Measurements from ENCODE around the gene DYTN. TPM values are rescaled to one million over a fixed set of nuclear protein-coding genes. Genes with fewer than 3 reads are reported as not detected.

DYTN gene, protein sequence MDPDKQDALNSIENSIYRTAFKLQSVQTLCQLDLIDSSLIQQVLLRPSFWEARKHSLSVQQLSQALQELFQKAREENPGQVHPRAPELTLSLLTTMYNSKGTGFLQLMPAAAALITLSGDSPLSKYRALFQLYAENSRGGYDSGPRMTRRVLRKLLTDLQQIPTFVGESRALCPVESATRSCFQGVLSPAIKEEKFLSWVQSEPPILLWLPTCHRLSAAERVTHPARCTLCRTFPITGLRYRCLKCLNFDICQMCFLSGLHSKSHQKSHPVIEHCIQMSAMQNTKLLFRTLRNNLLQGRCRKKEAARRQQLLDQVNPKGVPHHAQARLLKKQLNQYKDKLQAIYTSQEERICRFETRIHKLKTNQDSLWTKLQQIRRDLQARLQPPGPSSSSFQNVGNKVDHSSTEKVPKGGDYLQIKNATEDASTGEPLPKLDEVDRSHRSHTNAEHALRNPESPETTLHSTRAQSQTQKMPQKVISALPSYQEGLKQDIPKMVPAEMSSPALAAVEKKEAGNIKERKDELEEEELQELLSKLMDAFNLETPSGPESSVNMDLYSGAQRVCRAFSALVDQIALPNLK
- total RNA-seq (not detected), polyA plus RNA-seq (not detected)
- long read RNA-seq, donor 1 = 0 reads
- long read RNA-seq, donor 2 = 0 reads
- long read RNA-seq, donor 3 = 0 reads
- long read RNA-seq, donor 4 = 0 reads
- long read RNA-seq, donor 5 = 0 reads
- long read RNA-seq, donor 6 = 0 reads
- long read RNA-seq, donor 7, partial matches to known transcripts = 28 of 42 reads
- long read RNA-seq, donor 7, other reads (novel, unspliced or antisense) = 14 of 42 reads
- long read RNA-seq, donor 8 = 0 reads
- long read RNA-seq, donor 9 = 0 reads
- long read RNA-seq, donor 10 = 0 reads

DNA sequence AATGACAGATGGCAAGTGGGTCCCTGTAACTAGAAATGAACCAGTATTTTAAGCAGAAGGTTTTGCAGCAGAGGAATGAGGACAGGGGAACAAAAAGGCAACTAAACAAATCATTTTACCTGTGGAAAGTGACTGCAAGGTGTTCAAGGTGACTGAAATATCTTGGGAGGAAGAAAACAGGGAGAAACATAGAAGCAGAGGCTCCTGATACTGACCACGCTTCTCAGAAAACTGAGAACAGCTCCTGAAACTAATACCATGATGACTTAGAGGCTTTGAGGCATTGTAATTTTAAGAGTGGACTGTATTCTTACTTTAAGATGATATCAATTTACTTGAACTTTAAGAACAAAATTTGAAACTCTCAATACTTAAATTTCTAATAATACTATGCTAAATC is at the start of gene DYTN:
DYTN (minus strand) TSS at position 101 of the 400 bp plus-strand sequence. CDS start 117 bp downstream, outside the sequence.
- no peak for DNase-seq (ENCODE audit: low read depth in 6 of 9, low spot score in 9 of 9)
- no peaks in the 10 kb centered on the region for H3K9me3 ChIP-seq (ENCODE audit: control insufficient read depth in 2 of 2, insufficient read depth in 1 of 2, low read length in 1 of 2)

GRCh38 chr2:206766057-206766930 is 48.1 kb upstream of the DYTN start:
- Histone ChIP-seq H3K9me3 (ENCODE audit: control insufficient read depth in 2 of 2, insufficient read depth in 1 of 2, low read length in 1 of 2) (no peaks in the 10 kb centered on the region), H3K27me3 (ENCODE audit: control insufficient read depth in 2 of 2, insufficient read depth in 1 of 2, low read length in 1 of 2) (peaks cover 0 to 9% of the 10 kb centered on the region in 2 donors), H3K4me1 (ENCODE audit: control insufficient read depth in 2 of 2, insufficient read depth in 2 of 2, low read length in 2 of 2) (peaks cover 5 to 7% of the 10 kb centered on the region in 2 donors), H3K27ac (ENCODE audit: low read depth in 1 of 2, low read length in 1 of 2) (no peak overlapping the region), H3K36me3 (ENCODE audit: control insufficient read depth in 2 of 2, insufficient read depth in 2 of 2, low read length in 1 of 2) (peaks cover 0 to 10% of the 10 kb centered on the region in 2 donors), H3K4me3 (ENCODE audit: low read length in 2 of 2) (peak overlapping the region; percentile 69 to 79)
- no peak for DNase-seq (ENCODE audit: low read depth in 6 of 9, low spot score in 9 of 9)
- 45% methylated on average over 12 of the region's 12 CpGs for WGBS

More for the DNA sequence above, at the start of gene DYTN:
- 90% methylated on average over 1 of the region's 1 CpG for WGBS
- Histone ChIP-seq H3K36me3 (ENCODE audit: control insufficient read depth in 2 of 2, insufficient read depth in 2 of 2, low read length in 1 of 2) (no peaks in the 10 kb centered on the region), H3K27ac (ENCODE audit: low read depth in 1 of 2, low read length in 1 of 2) (no peak within 1 kb of the TSS), H3K27me3 (ENCODE audit: control insufficient read depth in 2 of 2, insufficient read depth in 1 of 2, low read length in 1 of 2) (no peaks in the 10 kb centered on the region), H3K4me1 (ENCODE audit: control insufficient read depth in 2 of 2, insufficient read depth in 2 of 2, low read length in 2 of 2) (no peaks in the 10 kb centered on the region), H3K4me3 (ENCODE audit: low read length in 2 of 2) (no peak within 1 kb of the TSS)

DNA sequence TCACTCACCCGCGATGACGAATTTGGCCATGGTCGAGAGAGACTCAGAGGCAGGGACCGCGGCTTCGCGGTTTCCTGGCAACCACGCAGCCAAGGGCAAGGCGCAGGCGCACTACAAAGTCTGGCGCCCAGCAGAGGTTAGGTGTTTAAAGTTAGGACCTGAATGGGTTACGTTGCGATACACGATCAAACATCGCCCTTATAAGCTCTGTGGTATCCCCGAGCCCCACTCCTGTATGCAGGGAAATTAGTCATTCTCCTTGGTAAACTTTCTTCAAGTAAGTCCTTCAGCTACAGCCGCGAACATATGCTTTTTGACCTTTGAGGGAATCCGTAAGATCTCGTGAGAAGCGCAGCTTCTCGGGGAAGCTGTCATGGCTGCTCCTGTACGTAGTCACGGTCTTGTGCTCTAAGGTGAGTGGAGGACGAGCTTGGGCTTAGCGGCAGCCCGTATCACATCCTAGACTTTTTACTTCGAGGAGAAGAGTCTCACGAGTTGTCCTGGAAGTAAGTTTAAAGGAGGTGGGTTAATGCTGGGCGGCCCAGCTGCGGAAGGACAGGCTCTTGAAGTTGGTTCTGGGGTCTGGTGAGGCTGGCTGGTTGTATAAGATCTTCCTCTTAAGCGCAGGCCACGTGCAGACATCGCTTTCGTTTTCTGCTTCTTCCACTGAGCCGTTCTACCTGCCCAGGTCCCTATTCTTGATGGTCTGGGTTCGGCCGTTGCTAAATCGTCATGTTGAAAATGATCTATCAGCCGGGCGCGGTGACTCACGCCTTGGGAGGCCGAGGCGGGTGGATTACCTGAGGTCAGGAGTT is 47.3 kb upstream of the DYTN start, which contains the start of the genes FASTKD2 and MDH1B:
FASTKD2 (plus strand) TSS at position 365 of the 815 bp plus-strand sequence. CDS start 1,088 bp downstream, outside the sequence.
MDH1B (minus strand) TSS at position 87 of the 815 bp plus-strand sequence; CDS start at position 30, 57 bp downstream.
- DNase-seq (ENCODE audit: low read depth in 6 of 9, low spot score in 9 of 9) = peak; percentile 87 to 98 (median 94)
- peaks cover 5 to 7% of the 10 kb centered on the region in 2 donors for H3K4me1 ChIP-seq (ENCODE audit: control insufficient read depth in 2 of 2, insufficient read depth in 2 of 2, low read length in 2 of 2)
- no peaks in the 10 kb centered on the region for H3K9me3 ChIP-seq (ENCODE audit: control insufficient read depth in 2 of 2, insufficient read depth in 1 of 2, low read length in 1 of 2)
- peaks cover 0 to 9% of the 10 kb centered on the region in 2 donors for H3K27me3 ChIP-seq (ENCODE audit: control insufficient read depth in 2 of 2, insufficient read depth in 1 of 2, low read length in 1 of 2)
- H3K36me3 ChIP-seq (ENCODE audit: control insufficient read depth in 2 of 2, insufficient read depth in 2 of 2, low read length in 1 of 2) = peaks cover 0 to 5% of the 10 kb centered on the region in 2 donors
- H3K4me3 ChIP-seq (ENCODE audit: low read length in 2 of 2) = peak within 1 kb of the TSS; percentile 69 to 79
- under 1% methylated on average over 46 of the region's 46 CpGs for WGBS
- peak within 1 kb of the TSS; percentile 80 for H3K27ac ChIP-seq (ENCODE audit: low read depth in 1 of 2, low read length in 1 of 2)

GRCh38 chr2:206764673-206765241 is 46.6 kb upstream of the DYTN start:
- Histone ChIP-seq H3K9me3 (ENCODE audit: control insufficient read depth in 2 of 2, insufficient read depth in 1 of 2, low read length in 1 of 2) (no peaks in the 10 kb centered on the region), H3K4me1 (ENCODE audit: control insufficient read depth in 2 of 2, insufficient read depth in 2 of 2, low read length in 2 of 2) (peaks cover 5 to 7% of the 10 kb centered on the region in 2 donors), H3K27me3 (ENCODE audit: control insufficient read depth in 2 of 2, insufficient read depth in 1 of 2, low read length in 1 of 2) (peaks cover 0 to 12% of the 10 kb centered on the region in 2 donors), H3K4me3 (ENCODE audit: low read length in 2 of 2) (peak overlapping the region; percentile 69 to 79), H3K36me3 (ENCODE audit: control insufficient read depth in 2 of 2, insufficient read depth in 2 of 2, low read length in 1 of 2) (no peaks in the 10 kb centered on the region), H3K27ac (ENCODE audit: low read depth in 1 of 2, low read length in 1 of 2) (no peak overlapping the region)
- peak in 2 of 9 donors; percentile 3 to 4 for DNase-seq (ENCODE audit: low read depth in 6 of 9, low spot score in 9 of 9)
- WGBS = 13% methylated on average over 18 of the region's 18 CpGs

DNA sequence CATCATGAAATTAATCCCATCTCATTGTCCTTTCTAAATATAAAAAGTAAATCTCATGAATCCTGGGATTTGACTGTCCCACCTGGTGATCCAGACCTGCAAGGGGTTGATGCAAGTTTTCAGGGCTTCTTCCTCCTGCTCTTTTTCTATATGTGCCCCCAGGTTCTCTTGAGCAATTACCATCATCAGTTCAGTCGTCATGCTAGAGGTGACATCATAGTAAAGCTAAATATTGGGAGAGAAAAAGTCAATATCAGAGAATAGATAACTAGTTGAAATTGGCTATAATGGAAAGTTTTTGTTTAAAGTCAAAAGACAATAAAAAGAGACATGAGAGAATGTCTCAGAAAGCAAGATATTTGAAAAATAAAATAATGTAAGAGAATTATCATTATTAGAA is 38.6 kb upstream of the DYTN start:
- peaks cover 0 to 7% of the 10 kb centered on the region in 2 donors for H3K27me3 ChIP-seq (ENCODE audit: control insufficient read depth in 2 of 2, insufficient read depth in 1 of 2, low read length in 1 of 2)
- H3K36me3 ChIP-seq (ENCODE audit: control insufficient read depth in 2 of 2, insufficient read depth in 2 of 2, low read length in 1 of 2) = no peaks in the 10 kb centered on the region
- H3K27ac ChIP-seq (ENCODE audit: low read depth in 1 of 2, low read length in 1 of 2) = no peak overlapping the region
- no peak for DNase-seq (ENCODE audit: low read depth in 6 of 9, low spot score in 9 of 9)
- H3K4me3 ChIP-seq (ENCODE audit: low read length in 2 of 2) = no peak overlapping the region
- no peaks in the 10 kb centered on the region for H3K4me1 ChIP-seq (ENCODE audit: control insufficient read depth in 2 of 2, insufficient read depth in 2 of 2, low read length in 2 of 2)
- H3K9me3 ChIP-seq (ENCODE audit: control insufficient read depth in 2 of 2, insufficient read depth in 1 of 2, low read length in 1 of 2) = no peaks in the 10 kb centered on the region
- 83% methylated on average over 1 of the region's 1 CpG for WGBS

- Histone ChIP-seq H3K36me3 (ENCODE audit: control insufficient read depth in 2 of 2, insufficient read depth in 2 of 2, low read length in 1 of 2) (no peaks in the 10 kb centered on the region), H3K27ac (ENCODE audit: low read depth in 1 of 2, low read length in 1 of 2) (no peak overlapping the region), H3K27me3 (ENCODE audit: control insufficient read depth in 2 of 2, insufficient read depth in 1 of 2, low read length in 1 of 2) (no peaks in the 10 kb centered on the region), H3K9me3 (ENCODE audit: control insufficient read depth in 2 of 2, insufficient read depth in 1 of 2, low read length in 1 of 2) (no peaks in the 10 kb centered on the region), H3K4me1 (ENCODE audit: control insufficient read depth in 2 of 2, insufficient read depth in 2 of 2, low read length in 2 of 2) (no peaks in the 10 kb centered on the region), H3K4me3 (ENCODE audit: low read length in 2 of 2) (no peak overlapping the region)
- 88% methylated on average over 2 of the region's 2 CpGs for WGBS
- no peak for DNase-seq (ENCODE audit: low read depth in 6 of 9, low spot score in 9 of 9)
These were observed 22.6 kb upstream of the DYTN start for GRCh38 chr2:206740800-206741199.

DNA sequence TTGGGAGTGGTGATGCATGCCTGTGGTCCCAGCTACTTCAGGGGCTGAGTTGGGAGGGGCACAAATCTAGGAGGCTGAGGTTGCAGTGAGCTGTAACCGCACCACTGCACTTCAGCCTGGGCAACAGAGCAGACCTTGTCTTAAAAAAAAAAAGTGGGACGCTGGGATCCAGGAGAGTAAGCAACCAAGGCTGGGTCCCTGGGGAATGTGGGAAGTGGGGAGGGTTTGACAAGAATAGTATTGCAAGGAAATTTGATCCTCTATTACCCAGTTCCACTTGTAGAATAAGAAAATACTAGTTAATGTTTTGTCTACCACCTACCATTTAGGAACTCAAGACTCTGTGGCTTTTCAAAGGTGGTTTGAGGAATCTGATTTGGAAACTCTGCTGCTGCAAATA is 21.1 kb upstream of the DYTN start:
- H3K36me3 ChIP-seq (ENCODE audit: control insufficient read depth in 2 of 2, insufficient read depth in 2 of 2, low read length in 1 of 2) = no peaks in the 10 kb centered on the region

More for the DNA sequence above, 21.1 kb upstream of the DYTN start:
- Histone ChIP-seq H3K4me1 (ENCODE audit: control insufficient read depth in 2 of 2, insufficient read depth in 2 of 2, low read length in 2 of 2) (no peaks in the 10 kb centered on the region), H3K4me3 (ENCODE audit: low read length in 2 of 2) (no peak overlapping the region), H3K9me3 (ENCODE audit: control insufficient read depth in 2 of 2, insufficient read depth in 1 of 2, low read length in 1 of 2) (no peaks in the 10 kb centered on the region), H3K27me3 (ENCODE audit: control insufficient read depth in 2 of 2, insufficient read depth in 1 of 2, low read length in 1 of 2) (no peaks in the 10 kb centered on the region), H3K27ac (ENCODE audit: low read depth in 1 of 2, low read length in 1 of 2) (no peak overlapping the region)
- WGBS = 84% methylated on average over 2 of the region's 2 CpGs
- DNase-seq (ENCODE audit: low read depth in 6 of 9, low spot score in 9 of 9) = no peak

All from thymus (tissue), 14 donors.